A549 (cell line): ENCODE measurements around the gene ARL5C.

Experiments used
- BHLHE40 ChIP-seq: IDR thresholded peaks from 2 replicates; pipeline ENCODE4 v1.6.1; 2012; ENCODE audit warnings: low read depth, low read length, inconsistent platforms
- CTCF ChIP-seq: fragments of >200 bp; sonication (Bioruptor Twin); formaldehyde crosslinking; IDR thresholded peaks from 3 replicates; pipeline ENCODE4 v1.5.1; 2016
- FOSL2 ChIP-seq, 2 experiments: fragments of 450-650 bp in 1 of 2; fragments of >200 bp in 1 of 2; sonication (Bioruptor Twin) in 1 of 2; formaldehyde crosslinking; IDR thresholded peaks; 2 replicates each; pipeline versions ENCODE4 v1.5.0 to v1.6.1; 2016 to 2020; ENCODE audit warnings: mild to moderate bottlenecking in 1 of 2, moderate library complexity in 1 of 2
- JUNB ChIP-seq: fragments of >200 bp; sonication (Bioruptor Twin); formaldehyde crosslinking; IDR thresholded peaks from 2 replicates; pipeline ENCODE4 v1.6.1; 2016
- MAZ ChIP-seq: fragments of 150-350 bp; IDR thresholded peaks from 2 replicates; pipeline ENCODE4 v1.6.1; 2014; ENCODE audit warnings: antibody characterized with exemption, low read depth, low read length, borderline replicate concordance
- POLR2A ChIP-seq: IDR thresholded peaks from 2 replicates; pipeline ENCODE4 v1.6.1; 2012; ENCODE audit warnings: mild to moderate bottlenecking, low read length
- SREBF2 ChIP-seq: fragments of 450-650 bp; IDR thresholded peaks from 2 replicates; pipeline ENCODE4 v1.6.1; 2014; ENCODE audit warnings: mild to moderate bottlenecking, moderate library complexity

GRCh38 chr17:39183720-39184119, 17.8 kb upstream of the ARL5C start:
- TF ChIP-seq CTCF, result no peak
- no peak for TF ChIP-seq JUNB
- no peak for TF ChIP-seq FOSL2 (IDR thresholded peaks at IDR 0.05)
- no peak for TF ChIP-seq FOSL2 (CRISPR knock-in tag; IDR thresholded peaks at IDR 0.05)
- no peak for TF ChIP-seq BHLHE40
- TF ChIP-seq SREBF2, result no peak
- TF ChIP-seq POLR2A, result no peak
- no peak for TF ChIP-seq MAZ
